ENCODE measurements around the gene WDR20. TPM values are rescaled to one million over a fixed set of nuclear protein-coding genes. Genes with fewer than 3 reads are reported as not detected.

WDR20 gene
- total and polyA plus RNA-seq, 10 of the 15 experiments (the other 5 are each of a cell fraction or from before 2014, with no cell fraction given): 9.1 to 25.9 (median 18.4) TPM

DNA sequence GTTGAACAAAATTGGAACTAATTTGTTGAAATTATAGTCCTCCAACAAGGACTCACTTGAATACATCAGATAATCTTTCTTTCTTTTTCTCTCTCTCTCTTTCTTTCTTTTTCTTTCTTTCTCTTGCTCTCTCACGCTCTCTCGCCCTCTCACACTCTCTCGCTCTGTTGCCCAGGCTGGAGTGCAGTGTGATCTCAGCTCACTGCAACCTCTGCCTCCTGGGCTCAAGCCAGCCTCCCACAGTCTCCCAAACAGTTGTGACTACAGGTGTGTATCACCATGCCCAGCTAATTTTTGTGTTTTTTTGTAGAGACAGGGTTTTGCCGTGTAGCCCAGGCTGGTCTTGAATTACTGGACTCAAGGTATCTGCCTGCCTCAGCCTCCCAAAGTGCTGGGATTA, 22.8 kb downstream of the WDR20 start:
- H3K36me3 ChIP-seq (ENCODE audit: control insufficient read depth in 2 of 2, insufficient read depth in 2 of 2, low read length in 1 of 2): peaks cover 0 to 2% of the 10 kb centered on the region in 2 experiments
- WGBS (ENCODE audit: insufficient coverage, insufficient replicate concordance, low lambda C conversion rate, missing lambda C conversion rate): 98% methylated on average over 4 of the region's 4 CpGs
- intact Hi-C loops (cut with micrococcal nuclease; ENCODE audit: unreplicated experiment) (no loop called here), in situ Hi-C loops (cut with MboI) (no loop called here)
- ChIA-PET POLR2A (no interaction called here), SMC1A (ENCODE audit: uncharacterized antibody, unreplicated experiment) (no interaction called here), CTCF (no interaction called here), RAD21 (ENCODE audit: unreplicated experiment) (no interaction called here)
- FAIRE-seq: no peak
- H3K9ac ChIP-seq (ENCODE audit: control insufficient read depth, insufficient read depth, low read length): no peak overlapping the region
- H3K4me3 ChIP-seq: no peak overlapping the region
- H3K79me2 ChIP-seq (ENCODE audit: control insufficient read depth, insufficient read depth, low read length): peaks cover 26% of the 10 kb centered on the region
- H2AFZ ChIP-seq (ENCODE audit: control insufficient read depth, low read depth, low read length): no peak overlapping the region
- no peak for ATAC-seq
- no peaks in the 10 kb centered on the region for H3K4me1 ChIP-seq (ENCODE audit: control insufficient read depth, insufficient read depth, low read length)
- no peak overlapping the region for H3K27ac ChIP-seq (ENCODE audit: control insufficient read depth, insufficient read depth)
- no peaks in the 10 kb centered on the region for H3K27me3 ChIP-seq (replicated peaks in 1 of 2; ENCODE audit: control insufficient read depth in 2 of 2, insufficient read depth in 2 of 2, low read length in 1 of 2)
- H3K4me2 ChIP-seq (ENCODE audit: control insufficient read depth, insufficient read depth): no peak overlapping the region
- no TSS peak for BruUV-seq (replicated peaks)
- H4K20me1 ChIP-seq (ENCODE audit: control insufficient read depth, insufficient read depth): no peaks in the 10 kb centered on the region
- H3K9me3 ChIP-seq (replicated peaks; ENCODE audit: control insufficient read depth, insufficient read depth, low read length): no peaks in the 10 kb centered on the region
- DNase-seq (ENCODE audit: low read depth, low spot score): no peak
- TF ChIP-seq, protein P1, sequence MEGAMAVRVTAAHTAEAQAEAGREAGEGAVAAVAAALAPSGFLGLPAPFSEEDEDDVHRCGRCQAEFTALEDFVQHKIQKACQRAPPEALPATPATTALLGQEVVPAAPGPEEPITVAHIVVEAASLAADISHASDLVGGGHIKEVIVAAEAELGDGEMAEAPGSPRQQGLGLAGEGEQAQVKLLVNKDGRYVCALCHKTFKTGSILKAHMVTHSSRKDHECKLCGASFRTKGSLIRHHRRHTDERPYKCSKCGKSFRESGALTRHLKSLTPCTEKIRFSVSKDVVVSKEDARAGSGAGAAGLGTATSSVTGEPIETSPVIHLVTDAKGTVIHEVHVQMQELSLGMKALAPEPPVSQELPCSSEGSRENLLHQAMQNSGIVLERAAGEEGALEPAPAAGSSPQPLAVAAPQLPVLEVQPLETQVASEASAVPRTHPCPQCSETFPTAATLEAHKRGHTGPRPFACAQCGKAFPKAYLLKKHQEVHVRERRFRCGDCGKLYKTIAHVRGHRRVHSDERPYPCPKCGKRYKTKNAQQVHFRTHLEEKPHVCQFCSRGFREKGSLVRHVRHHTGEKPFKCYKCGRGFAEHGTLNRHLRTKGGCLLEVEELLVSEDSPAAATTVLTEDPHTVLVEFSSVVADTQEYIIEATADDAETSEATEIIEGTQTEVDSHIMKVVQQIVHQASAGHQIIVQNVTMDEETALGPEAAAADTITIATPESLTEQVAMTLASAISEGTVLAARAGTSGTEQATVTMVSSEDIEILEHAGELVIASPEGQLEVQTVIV (IDR thresholded peaks at IDR 0.05; ENCODE audit: borderline replicate concordance, partially characterized antibody): no peak
- TF ChIP-seq ZNF384 (IDR thresholded peaks at IDR 0.05; ENCODE audit: borderline replicate concordance, low read depth, low read length): no peak
- TF ChIP-seq SRF (IDR thresholded peaks at IDR 0.05; ENCODE audit: low read depth in 2 of 2, low read length in 2 of 2): no peak
- no peak for TF ChIP-seq FOXM1 (IDR thresholded peaks at IDR 0.05; ENCODE audit: low read depth, low read length)
- no peak for TF ChIP-seq ZBTB33 (IDR thresholded peaks at IDR 0.05)
- no peak for TF ChIP-seq RB1 (IDR thresholded peaks at IDR 0.05; ENCODE audit: borderline replicate concordance)
- TF ChIP-seq SMC3 (IDR thresholded peaks at IDR 0.05; ENCODE audit: borderline replicate concordance, low read length): no peak
- TF ChIP-seq, protein P2, sequence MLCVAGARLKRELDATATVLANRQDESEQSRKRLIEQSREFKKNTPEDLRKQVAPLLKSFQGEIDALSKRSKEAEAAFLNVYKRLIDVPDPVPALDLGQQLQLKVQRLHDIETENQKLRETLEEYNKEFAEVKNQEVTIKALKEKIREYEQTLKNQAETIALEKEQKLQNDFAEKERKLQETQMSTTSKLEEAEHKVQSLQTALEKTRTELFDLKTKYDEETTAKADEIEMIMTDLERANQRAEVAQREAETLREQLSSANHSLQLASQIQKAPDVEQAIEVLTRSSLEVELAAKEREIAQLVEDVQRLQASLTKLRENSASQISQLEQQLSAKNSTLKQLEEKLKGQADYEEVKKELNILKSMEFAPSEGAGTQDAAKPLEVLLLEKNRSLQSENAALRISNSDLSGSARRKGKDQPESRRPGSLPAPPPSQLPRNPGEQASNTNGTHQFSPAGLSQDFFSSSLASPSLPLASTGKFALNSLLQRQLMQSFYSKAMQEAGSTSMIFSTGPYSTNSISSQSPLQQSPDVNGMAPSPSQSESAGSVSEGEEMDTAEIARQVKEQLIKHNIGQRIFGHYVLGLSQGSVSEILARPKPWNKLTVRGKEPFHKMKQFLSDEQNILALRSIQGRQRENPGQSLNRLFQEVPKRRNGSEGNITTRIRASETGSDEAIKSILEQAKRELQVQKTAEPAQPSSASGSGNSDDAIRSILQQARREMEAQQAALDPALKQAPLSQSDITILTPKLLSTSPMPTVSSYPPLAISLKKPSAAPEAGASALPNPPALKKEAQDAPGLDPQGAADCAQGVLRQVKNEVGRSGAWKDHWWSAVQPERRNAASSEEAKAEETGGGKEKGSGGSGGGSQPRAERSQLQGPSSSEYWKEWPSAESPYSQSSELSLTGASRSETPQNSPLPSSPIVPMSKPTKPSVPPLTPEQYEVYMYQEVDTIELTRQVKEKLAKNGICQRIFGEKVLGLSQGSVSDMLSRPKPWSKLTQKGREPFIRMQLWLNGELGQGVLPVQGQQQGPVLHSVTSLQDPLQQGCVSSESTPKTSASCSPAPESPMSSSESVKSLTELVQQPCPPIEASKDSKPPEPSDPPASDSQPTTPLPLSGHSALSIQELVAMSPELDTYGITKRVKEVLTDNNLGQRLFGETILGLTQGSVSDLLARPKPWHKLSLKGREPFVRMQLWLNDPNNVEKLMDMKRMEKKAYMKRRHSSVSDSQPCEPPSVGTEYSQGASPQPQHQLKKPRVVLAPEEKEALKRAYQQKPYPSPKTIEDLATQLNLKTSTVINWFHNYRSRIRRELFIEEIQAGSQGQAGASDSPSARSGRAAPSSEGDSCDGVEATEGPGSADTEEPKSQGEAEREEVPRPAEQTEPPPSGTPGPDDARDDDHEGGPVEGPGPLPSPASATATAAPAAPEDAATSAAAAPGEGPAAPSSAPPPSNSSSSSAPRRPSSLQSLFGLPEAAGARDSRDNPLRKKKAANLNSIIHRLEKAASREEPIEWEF (IDR thresholded peaks at IDR 0.05; ENCODE audit: insufficient replicate concordance, low read depth, low read length): no peak
- TF ChIP-seq KLF5 (IDR thresholded peaks at IDR 0.05; ENCODE audit: partially characterized antibody): no peak
- TF ChIP-seq ZNF217 (IDR thresholded peaks at IDR 0.05): no peak
- TF ChIP-seq, protein P3, sequence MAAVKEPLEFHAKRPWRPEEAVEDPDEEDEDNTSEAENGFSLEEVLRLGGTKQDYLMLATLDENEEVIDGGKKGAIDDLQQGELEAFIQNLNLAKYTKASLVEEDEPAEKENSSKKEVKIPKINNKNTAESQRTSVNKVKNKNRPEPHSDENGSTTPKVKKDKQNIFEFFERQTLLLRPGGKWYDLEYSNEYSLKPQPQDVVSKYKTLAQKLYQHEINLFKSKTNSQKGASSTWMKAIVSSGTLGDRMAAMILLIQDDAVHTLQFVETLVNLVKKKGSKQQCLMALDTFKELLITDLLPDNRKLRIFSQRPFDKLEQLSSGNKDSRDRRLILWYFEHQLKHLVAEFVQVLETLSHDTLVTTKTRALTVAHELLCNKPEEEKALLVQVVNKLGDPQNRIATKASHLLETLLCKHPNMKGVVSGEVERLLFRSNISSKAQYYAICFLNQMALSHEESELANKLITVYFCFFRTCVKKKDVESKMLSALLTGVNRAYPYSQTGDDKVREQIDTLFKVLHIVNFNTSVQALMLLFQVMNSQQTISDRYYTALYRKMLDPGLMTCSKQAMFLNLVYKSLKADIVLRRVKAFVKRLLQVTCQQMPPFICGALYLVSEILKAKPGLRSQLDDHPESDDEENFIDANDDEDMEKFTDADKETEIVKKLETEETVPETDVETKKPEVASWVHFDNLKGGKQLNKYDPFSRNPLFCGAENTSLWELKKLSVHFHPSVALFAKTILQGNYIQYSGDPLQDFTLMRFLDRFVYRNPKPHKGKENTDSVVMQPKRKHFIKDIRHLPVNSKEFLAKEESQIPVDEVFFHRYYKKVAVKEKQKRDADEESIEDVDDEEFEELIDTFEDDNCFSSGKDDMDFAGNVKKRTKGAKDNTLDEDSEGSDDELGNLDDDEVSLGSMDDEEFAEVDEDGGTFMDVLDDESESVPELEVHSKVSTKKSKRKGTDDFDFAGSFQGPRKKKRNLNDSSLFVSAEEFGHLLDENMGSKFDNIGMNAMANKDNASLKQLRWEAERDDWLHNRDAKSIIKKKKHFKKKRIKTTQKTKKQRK (IDR thresholded peaks at IDR 0.05; ENCODE audit: low read depth, low read length): no peak

Data from GM12878 (cell line).